HepG2 (cell line): ENCODE results near the gene EPSTI1.

Experiments
- EZH2 ChIP-seq: conservative IDR thresholded peaks from 2 replicates; pipeline ENCODE4 v1.6.1; 2012; ENCODE audit warnings: mild to moderate bottlenecking, low read depth, low read length, moderate library complexity
- HMGXB3 ChIP-seq: sonication (generic); formaldehyde crosslinking; IDR thresholded peaks from 2 replicates; pipeline ENCODE4 v1.4.0; 2020; ENCODE audit warnings: missing genetic modification reagents, borderline replicate concordance
- JUND ChIP-seq: sonication (generic); formaldehyde crosslinking; IDR thresholded peaks from 2 replicates; pipeline ENCODE4 v1.8.0; 2022; ENCODE audit warnings: mild to moderate bottlenecking, missing genetic modification reagents
- RFX5 ChIP-seq: IDR thresholded peaks from 2 replicates; pipeline ENCODE4 v1.6.1; 2011; ENCODE audit warnings: low read depth, low read length, improper control_type of control experiment
- ZNF367 ChIP-seq: sonication (generic); formaldehyde crosslinking; IDR thresholded peaks from 2 replicates; pipeline ENCODE4 v1.4.0; 2020; ENCODE audit warnings: missing genetic modification reagents, borderline replicate concordance
- TF ChIP-seq, protein P1 (sequence below): sonication (generic); formaldehyde crosslinking; IDR thresholded peaks from 2 replicates; pipeline ENCODE4 v1.4.0; 2020; ENCODE audit warnings: mild to moderate bottlenecking, missing genetic modification reagents
- TF ChIP-seq, protein P2 (sequence below): sonication (generic); formaldehyde crosslinking; IDR thresholded peaks from 2 replicates; pipeline ENCODE4 v1.4.0; 2020; ENCODE audit warnings: missing genetic modification reagents

DNA sequence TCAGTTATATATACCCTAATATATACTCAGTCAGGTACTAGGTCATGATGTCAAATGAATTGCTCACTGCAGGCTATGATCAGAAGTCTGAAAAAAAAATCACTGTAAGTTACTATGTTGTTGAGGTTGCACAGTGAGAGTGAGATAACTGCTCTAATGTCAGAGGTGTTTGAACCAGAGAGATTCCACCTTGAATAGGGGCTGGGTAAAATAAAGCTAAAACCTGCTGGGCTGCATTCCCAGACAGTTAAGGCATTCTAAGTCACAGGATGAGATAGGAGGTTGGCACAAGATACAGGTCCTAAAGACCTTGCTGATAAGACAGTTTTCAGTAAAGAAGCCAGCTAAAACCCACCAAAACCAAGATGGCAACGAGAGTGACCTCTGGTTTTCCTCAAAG, 10.2 kb downstream of the EPSTI1 start:
- no peak for TF ChIP-seq ZNF367
- TF ChIP-seq, protein P1, sequence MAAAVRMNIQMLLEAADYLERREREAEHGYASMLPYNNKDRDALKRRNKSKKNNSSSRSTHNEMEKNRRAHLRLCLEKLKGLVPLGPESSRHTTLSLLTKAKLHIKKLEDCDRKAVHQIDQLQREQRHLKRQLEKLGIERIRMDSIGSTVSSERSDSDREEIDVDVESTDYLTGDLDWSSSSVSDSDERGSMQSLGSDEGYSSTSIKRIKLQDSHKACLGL = no peak
- TF ChIP-seq EZH2 = no peak
- TF ChIP-seq RFX5 = no peak
- TF ChIP-seq, protein P2, sequence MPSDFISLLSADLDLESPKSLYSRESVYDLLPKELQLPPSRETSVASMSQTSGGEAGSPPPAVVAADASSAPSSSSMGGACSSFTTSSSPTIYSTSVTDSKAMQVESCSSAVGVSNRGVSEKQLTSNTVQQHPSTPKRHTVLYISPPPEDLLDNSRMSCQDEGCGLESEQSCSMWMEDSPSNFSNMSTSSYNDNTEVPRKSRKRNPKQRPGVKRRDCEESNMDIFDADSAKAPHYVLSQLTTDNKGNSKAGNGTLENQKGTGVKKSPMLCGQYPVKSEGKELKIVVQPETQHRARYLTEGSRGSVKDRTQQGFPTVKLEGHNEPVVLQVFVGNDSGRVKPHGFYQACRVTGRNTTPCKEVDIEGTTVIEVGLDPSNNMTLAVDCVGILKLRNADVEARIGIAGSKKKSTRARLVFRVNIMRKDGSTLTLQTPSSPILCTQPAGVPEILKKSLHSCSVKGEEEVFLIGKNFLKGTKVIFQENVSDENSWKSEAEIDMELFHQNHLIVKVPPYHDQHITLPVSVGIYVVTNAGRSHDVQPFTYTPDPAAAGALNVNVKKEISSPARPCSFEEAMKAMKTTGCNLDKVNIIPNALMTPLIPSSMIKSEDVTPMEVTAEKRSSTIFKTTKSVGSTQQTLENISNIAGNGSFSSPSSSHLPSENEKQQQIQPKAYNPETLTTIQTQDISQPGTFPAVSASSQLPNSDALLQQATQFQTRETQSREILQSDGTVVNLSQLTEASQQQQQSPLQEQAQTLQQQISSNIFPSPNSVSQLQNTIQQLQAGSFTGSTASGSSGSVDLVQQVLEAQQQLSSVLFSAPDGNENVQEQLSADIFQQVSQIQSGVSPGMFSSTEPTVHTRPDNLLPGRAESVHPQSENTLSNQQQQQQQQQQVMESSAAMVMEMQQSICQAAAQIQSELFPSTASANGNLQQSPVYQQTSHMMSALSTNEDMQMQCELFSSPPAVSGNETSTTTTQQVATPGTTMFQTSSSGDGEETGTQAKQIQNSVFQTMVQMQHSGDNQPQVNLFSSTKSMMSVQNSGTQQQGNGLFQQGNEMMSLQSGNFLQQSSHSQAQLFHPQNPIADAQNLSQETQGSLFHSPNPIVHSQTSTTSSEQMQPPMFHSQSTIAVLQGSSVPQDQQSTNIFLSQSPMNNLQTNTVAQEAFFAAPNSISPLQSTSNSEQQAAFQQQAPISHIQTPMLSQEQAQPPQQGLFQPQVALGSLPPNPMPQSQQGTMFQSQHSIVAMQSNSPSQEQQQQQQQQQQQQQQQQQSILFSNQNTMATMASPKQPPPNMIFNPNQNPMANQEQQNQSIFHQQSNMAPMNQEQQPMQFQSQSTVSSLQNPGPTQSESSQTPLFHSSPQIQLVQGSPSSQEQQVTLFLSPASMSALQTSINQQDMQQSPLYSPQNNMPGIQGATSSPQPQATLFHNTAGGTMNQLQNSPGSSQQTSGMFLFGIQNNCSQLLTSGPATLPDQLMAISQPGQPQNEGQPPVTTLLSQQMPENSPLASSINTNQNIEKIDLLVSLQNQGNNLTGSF (CRISPR knock-in tag) = no peak
- no peak for TF ChIP-seq HMGXB3 (CRISPR knock-in tag)
- TF ChIP-seq JUND (CRISPR knock-in tag) = no peak
